ENCODE measurements around the gene NYAP2.

NYAP2 gene

GRCh38 chr2:225697936-225698335 lies 298.4 kb downstream of the NYAP2 start:
- no peak for TF ChIP-seq CTCF (IDR thresholded peaks at IDR 0.05; ENCODE audit: low read length)
- no peak for TF ChIP-seq EZH2 (IDR thresholded peaks at IDR 0.05; ENCODE audit: borderline replicate concordance, low read length)
- Histone ChIP-seq H3K36me3 (ENCODE audit: insufficient read depth, low read length) (no peaks in the 10 kb centered on the region), H3K9ac (ENCODE audit: low read length) (no peak overlapping the region), H2AFZ (ENCODE audit: low read length) (no peak overlapping the region), H3K9me2 (ENCODE audit: low read depth, low read length) (no peaks in the 10 kb centered on the region), H3K4me2 (ENCODE audit: low read length) (no peak overlapping the region), H3K27me3 (ENCODE audit: insufficient read depth, low read length) (no peaks in the 10 kb centered on the region), H3F3A (ENCODE audit: insufficient read depth, low read length) (no peaks in the 10 kb centered on the region), H3K27ac (ENCODE audit: low read depth, low read length, poor library complexity, severe bottlenecking) (no peak overlapping the region), H3K9me3 (ENCODE audit: low read length) (no peaks in the 10 kb centered on the region), H3K4me1 (ENCODE audit: insufficient read depth, low read length, severe bottlenecking) (no peaks in the 10 kb centered on the region), H4K20me1 (ENCODE audit: insufficient read depth, low read length) (no peaks in the 10 kb centered on the region), H3K79me2 (ENCODE audit: insufficient read depth, low read length) (no peaks in the 10 kb centered on the region), H3K4me3 (ENCODE audit: low read depth, low read length, poor library complexity, severe bottlenecking) (no peak overlapping the region)
